Body of pancreas (tissue), 4 donors: Measurements from ENCODE around the gene TMEM14A.

Experiments used
- CTCF ChIP-seq, 7 experiments: fragments of 450-650 bp in 4 of 7; fragments of 200-600 bp in 3 of 7; sonication (generic) in 3 of 7; IDR thresholded peaks; one replicate each; pipeline ENCODE4 v1.5.1; 2016 to 2019; ENCODE audit warnings: antibody characterized with exemption in 7 of 7
- POLR2A ChIP-seq, 3 donors: fragments of 450-650 bp; IDR thresholded peaks; one replicate each; pipeline ENCODE4 v1.6.1; 2016; ENCODE audit warnings: antibody characterized with exemption in 3 of 3, mild to moderate bottlenecking in 2 of 3

GRCh38 chr6:52718550-52718949 is 47.6 kb downstream of the TMEM14A start:
- no peak for TF ChIP-seq POLR2A (IDR thresholded peaks at IDR 0.05)
- no peak for TF ChIP-seq CTCF (IDR thresholded peaks at IDR 0.05)
